ENCODE results near the gene CCPG1.

Gene CCPG1

DNA sequence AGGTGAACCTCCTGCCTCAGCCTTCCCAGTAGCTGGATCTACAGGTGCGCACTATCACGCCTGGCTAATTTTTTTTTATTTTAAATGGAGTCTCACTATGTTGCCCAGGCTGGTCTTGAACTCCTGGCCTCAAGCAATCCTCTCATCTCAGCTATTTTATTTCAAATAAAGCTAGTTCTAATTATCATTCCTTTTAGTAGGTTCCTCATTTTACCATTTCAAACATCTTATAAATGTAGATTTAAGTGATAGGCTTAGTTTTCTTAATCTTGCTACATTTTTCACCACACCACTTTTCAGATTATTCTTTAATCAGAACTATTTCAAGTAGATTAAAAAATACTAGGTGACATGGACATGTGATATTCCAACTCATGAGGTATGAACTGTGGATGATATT is 58.9 kb downstream of the CCPG1 start:
- H3K9me3 ChIP-seq (ENCODE audit: control insufficient read depth, insufficient read depth, low read length), result no peaks in the 10 kb centered on the region
- H3K4me1 ChIP-seq (ENCODE audit: control insufficient read depth, low read length), result no peaks in the 10 kb centered on the region
- H3K27me3 ChIP-seq (ENCODE audit: control insufficient read depth, low read length), result no peaks in the 10 kb centered on the region
- H3K4me2 ChIP-seq (ENCODE audit: low read length), result no peak overlapping the region
- no peak overlapping the region for H3K4me3 ChIP-seq (ENCODE audit: low read length)
- no peaks in the 10 kb centered on the region for H4K20me1 ChIP-seq (ENCODE audit: control insufficient read depth, insufficient read depth, low read depth, low read length)
- TF ChIP-seq EZH2phosphoT487 (IDR thresholded peaks at IDR 0.05; ENCODE audit: borderline replicate concordance, low read length), result no peak
- TF ChIP-seq, protein P1, sequence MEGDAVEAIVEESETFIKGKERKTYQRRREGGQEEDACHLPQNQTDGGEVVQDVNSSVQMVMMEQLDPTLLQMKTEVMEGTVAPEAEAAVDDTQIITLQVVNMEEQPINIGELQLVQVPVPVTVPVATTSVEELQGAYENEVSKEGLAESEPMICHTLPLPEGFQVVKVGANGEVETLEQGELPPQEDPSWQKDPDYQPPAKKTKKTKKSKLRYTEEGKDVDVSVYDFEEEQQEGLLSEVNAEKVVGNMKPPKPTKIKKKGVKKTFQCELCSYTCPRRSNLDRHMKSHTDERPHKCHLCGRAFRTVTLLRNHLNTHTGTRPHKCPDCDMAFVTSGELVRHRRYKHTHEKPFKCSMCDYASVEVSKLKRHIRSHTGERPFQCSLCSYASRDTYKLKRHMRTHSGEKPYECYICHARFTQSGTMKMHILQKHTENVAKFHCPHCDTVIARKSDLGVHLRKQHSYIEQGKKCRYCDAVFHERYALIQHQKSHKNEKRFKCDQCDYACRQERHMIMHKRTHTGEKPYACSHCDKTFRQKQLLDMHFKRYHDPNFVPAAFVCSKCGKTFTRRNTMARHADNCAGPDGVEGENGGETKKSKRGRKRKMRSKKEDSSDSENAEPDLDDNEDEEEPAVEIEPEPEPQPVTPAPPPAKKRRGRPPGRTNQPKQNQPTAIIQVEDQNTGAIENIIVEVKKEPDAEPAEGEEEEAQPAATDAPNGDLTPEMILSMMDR (IDR thresholded peaks at IDR 0.05; ENCODE audit: low read depth, low read length, poor library complexity, severe bottlenecking), result no peak
- no peaks in the 10 kb centered on the region for H3K79me2 ChIP-seq (ENCODE audit: control insufficient read depth, low read length)
- H3K36me3 ChIP-seq (ENCODE audit: control insufficient read depth, low read length), result 0 out of 2 replicates have a peak, but pooled peaks cover 2% of the 10 kb centered on the region
- no peak overlapping the region for H3K27ac ChIP-seq (ENCODE audit: low read depth, low read length)
- H3K9me2 ChIP-seq (replicated peaks; ENCODE audit: control insufficient read depth, low read length), result no peaks in the 10 kb centered on the region
- H3F3A ChIP-seq (ENCODE audit: control insufficient read depth, insufficient read depth), result no peaks in the 10 kb centered on the region

DNA sequence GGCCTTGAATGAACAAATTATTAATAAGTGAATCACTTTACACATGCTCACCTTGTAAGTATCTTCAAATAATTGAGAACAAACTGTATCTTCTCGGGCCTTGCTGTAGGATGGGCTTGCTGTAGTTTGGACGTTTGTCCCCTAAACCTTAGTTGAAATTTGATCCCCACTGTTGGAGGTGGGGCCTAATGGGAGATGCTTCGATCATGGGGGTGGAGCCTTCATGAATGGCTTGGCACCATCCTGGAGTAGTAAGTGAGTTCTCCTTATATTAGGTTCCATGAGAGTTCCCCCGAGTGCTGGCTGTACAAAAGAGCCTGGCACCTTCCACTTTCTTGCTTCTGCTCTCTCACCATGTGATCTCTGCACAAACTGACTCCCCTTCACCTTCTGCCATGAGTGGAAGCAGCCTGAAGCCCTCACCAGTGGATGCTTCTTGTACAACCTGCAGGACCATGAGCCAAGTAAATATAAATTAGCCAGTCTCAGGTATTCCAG is 59.8 kb downstream of the CCPG1 start:
- H3K4me1 ChIP-seq (ENCODE audit: control insufficient read depth, low read length), result no peaks in the 10 kb centered on the region
- H3K27ac ChIP-seq (ENCODE audit: low read depth, low read length), result no peak overlapping the region
- H3F3A ChIP-seq (ENCODE audit: control insufficient read depth, insufficient read depth), result no peaks in the 10 kb centered on the region
- H3K36me3 ChIP-seq (ENCODE audit: control insufficient read depth, low read length), result 0 out of 2 replicates have a peak, but pooled peaks cover 11% of the 10 kb centered on the region
- no peaks in the 10 kb centered on the region for H3K79me2 ChIP-seq (ENCODE audit: control insufficient read depth, low read length)
- no peaks in the 10 kb centered on the region for H4K20me1 ChIP-seq (ENCODE audit: control insufficient read depth, insufficient read depth, low read depth, low read length)
- H3K27me3 ChIP-seq (ENCODE audit: control insufficient read depth, low read length), result no peaks in the 10 kb centered on the region
- TF ChIP-seq, protein P1 (IDR thresholded peaks at IDR 0.05; ENCODE audit: low read depth, low read length, poor library complexity, severe bottlenecking), result no peak
- TF ChIP-seq EZH2phosphoT487 (IDR thresholded peaks at IDR 0.05; ENCODE audit: borderline replicate concordance, low read length), result no peak
- no peaks in the 10 kb centered on the region for H3K9me2 ChIP-seq (replicated peaks; ENCODE audit: control insufficient read depth, low read length)
- no peaks in the 10 kb centered on the region for H3K9me3 ChIP-seq (ENCODE audit: control insufficient read depth, insufficient read depth, low read length)
- no peak overlapping the region for H3K4me3 ChIP-seq (ENCODE audit: low read length)
- no peak overlapping the region for H3K4me2 ChIP-seq (ENCODE audit: low read length)

DNA sequence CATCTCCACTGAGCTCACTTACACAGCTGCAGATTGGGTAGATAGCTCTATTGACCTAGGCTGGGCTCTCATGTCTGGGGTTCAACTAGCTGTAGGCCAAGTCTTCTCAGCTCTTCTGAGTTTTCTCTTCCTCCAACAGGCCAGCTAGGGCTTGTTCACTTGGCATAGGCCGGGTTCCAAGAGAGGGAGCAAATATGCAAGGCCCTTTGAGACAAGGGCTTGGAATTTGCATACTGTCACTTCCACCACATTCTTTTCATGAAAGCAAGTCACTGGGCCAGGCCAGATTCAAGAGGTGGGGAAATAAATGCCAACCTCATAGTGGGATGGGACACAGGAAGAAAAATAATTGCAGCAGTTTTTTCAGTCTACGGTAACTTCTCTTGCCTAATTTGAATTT is 64.0 kb downstream of the CCPG1 start:
- H3K4me1 ChIP-seq (ENCODE audit: control insufficient read depth, low read length), result no peaks in the 10 kb centered on the region
- no peaks in the 10 kb centered on the region for H3K9me3 ChIP-seq (ENCODE audit: control insufficient read depth, insufficient read depth, low read length)
- H3F3A ChIP-seq (ENCODE audit: control insufficient read depth, insufficient read depth), result no peaks in the 10 kb centered on the region
- no peak overlapping the region for H3K4me2 ChIP-seq (ENCODE audit: low read length)
- H3K27me3 ChIP-seq (ENCODE audit: control insufficient read depth, low read length), result no peaks in the 10 kb centered on the region
- no peaks in the 10 kb centered on the region for H3K9me2 ChIP-seq (replicated peaks; ENCODE audit: control insufficient read depth, low read length)
- H3K27ac ChIP-seq (ENCODE audit: low read depth, low read length), result no peak overlapping the region
- no peaks in the 10 kb centered on the region for H3K79me2 ChIP-seq (ENCODE audit: control insufficient read depth, low read length)
- no peak for TF ChIP-seq EZH2phosphoT487 (IDR thresholded peaks at IDR 0.05; ENCODE audit: borderline replicate concordance, low read length)
- TF ChIP-seq, protein P1 (IDR thresholded peaks at IDR 0.05; ENCODE audit: low read depth, low read length, poor library complexity, severe bottlenecking), result no peak
- H4K20me1 ChIP-seq (ENCODE audit: control insufficient read depth, insufficient read depth, low read depth, low read length), result no peaks in the 10 kb centered on the region
- peaks cover 20% of the 10 kb centered on the region; the same call in 1 of the 2 replicates for H3K36me3 ChIP-seq (ENCODE audit: control insufficient read depth, low read length)
- H3K4me3 ChIP-seq (ENCODE audit: low read length), result no peak overlapping the region
